ENCODE data around the gene KLK15.

The KLK15 gene

GRCh38 chr19:50843701-50844221, 10.4 kb upstream of the KLK15 start:
- Histone ChIP-seq H3K4me1 (ENCODE audit: control insufficient read depth in 2 of 2, insufficient read depth in 1 of 2, low read depth in 1 of 2, low read length in 2 of 2) (no peaks in the 10 kb centered on the region), H3K9me3 (replicated peaks in 1 of 2; ENCODE audit: control insufficient read depth in 2 of 2, insufficient read depth in 1 of 2, low read depth in 1 of 2, low read length in 2 of 2) (peaks cover 0 to 2% of the 10 kb centered on the region in 2 donors), H2BK120ac (ENCODE audit: low read depth, low read length) (no peak overlapping the region), H2AFZ (ENCODE audit: low read length) (no peak overlapping the region), H3K18ac (ENCODE audit: low read length) (no peak overlapping the region), H3K23ac (ENCODE audit: low read depth, low read length, poor library complexity) (no peak overlapping the region), H3K36me3 (replicated peaks in 1 of 2; ENCODE audit: control insufficient read depth in 2 of 2, insufficient read depth in 2 of 2, low read length in 2 of 2) (no peaks in the 10 kb centered on the region), H4K8ac (ENCODE audit: low read depth, low read length) (no peak overlapping the region), H3K27ac (replicated peaks; ENCODE audit: low read length) (no peak overlapping the region), H2BK15ac (ENCODE audit: low read length) (no peak overlapping the region), H2AK5ac (ENCODE audit: low read depth, low read length) (no peak overlapping the region), H4K91ac (ENCODE audit: low read depth, low read length, poor library complexity) (no peak overlapping the region), H3K27me3 (ENCODE audit: control insufficient read depth in 3 of 3, insufficient read depth in 3 of 3, low read depth in 1 of 3, low read length in 3 of 3) (peaks cover 0 to 4% (median 0%) of the 10 kb centered on the region in 3 experiments), H3K79me1 (ENCODE audit: low read depth, low read length) (no peaks in the 10 kb centered on the region), H3K9ac (ENCODE audit: low read depth, low read length, poor library complexity) (no peak overlapping the region), H3K14ac (ENCODE audit: low read length) (no peak overlapping the region), H2BK12ac (ENCODE audit: low read length) (no peak overlapping the region), H3K4me3 (ENCODE audit: low read length in 2 of 2) (no peak overlapping the region), H3K4me2 (ENCODE audit: insufficient read depth, low read length, poor library complexity, severe bottlenecking) (no peak overlapping the region), H3K4ac (ENCODE audit: low read length) (no peak overlapping the region), H2BK5ac (ENCODE audit: low read length) (no peak overlapping the region)
- WGBS, 2 donors (ENCODE audit: extremely low coverage in 2 of 2, insufficient read length in 2 of 2, insufficient replicate concordance in 1 of 2): no CpG with 5 or more reads among the region's 7 CpGs
- DNase-seq (ENCODE audit: low spot score): no peak

GRCh38 chr19:50843205-50843604, 9.8 kb upstream of the KLK15 start:
- peaks cover 0 to 2% of the 10 kb centered on the region in 2 donors for H3K9me3 ChIP-seq (replicated peaks in 1 of 2; ENCODE audit: control insufficient read depth in 2 of 2, insufficient read depth in 1 of 2, low read depth in 1 of 2, low read length in 2 of 2)
- H3K27me3 ChIP-seq (ENCODE audit: control insufficient read depth in 3 of 3, insufficient read depth in 3 of 3, low read depth in 1 of 3, low read length in 3 of 3): peaks cover 0 to 4% (median 0%) of the 10 kb centered on the region in 3 experiments
- no peak overlapping the region for H3K23ac ChIP-seq (ENCODE audit: low read depth, low read length, poor library complexity)
- no peak overlapping the region for H2BK120ac ChIP-seq (ENCODE audit: low read depth, low read length)
- no peaks in the 10 kb centered on the region for H3K36me3 ChIP-seq (replicated peaks in 1 of 2; ENCODE audit: control insufficient read depth in 2 of 2, insufficient read depth in 2 of 2, low read length in 2 of 2)
- H3K4me2 ChIP-seq (ENCODE audit: insufficient read depth, low read length, poor library complexity, severe bottlenecking): no peak overlapping the region
- H3K4me1 ChIP-seq (ENCODE audit: control insufficient read depth in 2 of 2, insufficient read depth in 1 of 2, low read depth in 1 of 2, low read length in 2 of 2): peaks cover 0 to 1% of the 10 kb centered on the region in 2 donors
- no CpG with 5 or more reads among the region's 2 CpGs for WGBS, 2 donors (ENCODE audit: extremely low coverage in 2 of 2, insufficient read length in 2 of 2, insufficient replicate concordance in 1 of 2)
- H3K18ac ChIP-seq (ENCODE audit: low read length): no peak overlapping the region
- H3K4ac ChIP-seq (ENCODE audit: low read length): no peak overlapping the region
- no peak overlapping the region for H3K14ac ChIP-seq (ENCODE audit: low read length)
- no peak overlapping the region for H3K27ac ChIP-seq (replicated peaks; ENCODE audit: low read length)
- no peak overlapping the region for H2BK12ac ChIP-seq (ENCODE audit: low read length)
- DNase-seq (ENCODE audit: low spot score): no peak
- no peak overlapping the region for H2AK5ac ChIP-seq (ENCODE audit: low read depth, low read length)
- H3K9ac ChIP-seq (ENCODE audit: low read depth, low read length, poor library complexity): no peak overlapping the region
- no peak overlapping the region for H2AFZ ChIP-seq (ENCODE audit: low read length)
- no peak overlapping the region for H4K91ac ChIP-seq (ENCODE audit: low read depth, low read length, poor library complexity)
- no peak overlapping the region for H2BK5ac ChIP-seq (ENCODE audit: low read length)
- H4K8ac ChIP-seq (ENCODE audit: low read depth, low read length): no peak overlapping the region
- no peaks in the 10 kb centered on the region for H3K79me1 ChIP-seq (ENCODE audit: low read depth, low read length)
- H3K4me3 ChIP-seq (ENCODE audit: low read length in 2 of 2): no peak overlapping the region
- no peak overlapping the region for H2BK15ac ChIP-seq (ENCODE audit: low read length)

GRCh38 chr19:50842130-50842529, 8.8 kb upstream of the KLK15 start:
- Histone ChIP-seq H3K9ac (ENCODE audit: low read depth, low read length, poor library complexity) (no peak overlapping the region), H3K14ac (ENCODE audit: low read length) (no peak overlapping the region), H3K36me3 (replicated peaks in 1 of 2; ENCODE audit: control insufficient read depth in 2 of 2, insufficient read depth in 2 of 2, low read length in 2 of 2) (no peaks in the 10 kb centered on the region), H2AK5ac (ENCODE audit: low read depth, low read length) (no peak overlapping the region), H4K8ac (ENCODE audit: low read depth, low read length) (no peak overlapping the region), H3K79me1 (ENCODE audit: low read depth, low read length) (no peaks in the 10 kb centered on the region), H3K4me1 (ENCODE audit: control insufficient read depth in 2 of 2, insufficient read depth in 1 of 2, low read depth in 1 of 2, low read length in 2 of 2) (peaks cover 0 to 3% of the 10 kb centered on the region in 2 donors), H3K27ac (replicated peaks; ENCODE audit: low read length) (no peak overlapping the region), H2AFZ (ENCODE audit: low read length) (no peak overlapping the region), H2BK15ac (ENCODE audit: low read length) (no peak overlapping the region), H3K27me3 (ENCODE audit: control insufficient read depth in 3 of 3, insufficient read depth in 3 of 3, low read depth in 1 of 3, low read length in 3 of 3) (peaks cover 0 to 4% (median 4%) of the 10 kb centered on the region in 3 experiments), H2BK5ac (ENCODE audit: low read length) (no peak overlapping the region), H3K4ac (ENCODE audit: low read length) (no peak overlapping the region), H3K4me3 (ENCODE audit: low read length in 2 of 2) (no peak overlapping the region), H4K91ac (ENCODE audit: low read depth, low read length, poor library complexity) (no peak overlapping the region), H3K23ac (ENCODE audit: low read depth, low read length, poor library complexity) (no peak overlapping the region), H2BK12ac (ENCODE audit: low read length) (no peak overlapping the region), H3K18ac (ENCODE audit: low read length) (no peak overlapping the region), H3K9me3 (replicated peaks in 1 of 2; ENCODE audit: control insufficient read depth in 2 of 2, insufficient read depth in 1 of 2, low read depth in 1 of 2, low read length in 2 of 2) (peaks cover 0 to 2% of the 10 kb centered on the region in 2 donors), H2BK120ac (ENCODE audit: low read depth, low read length) (no peak overlapping the region), H3K4me2 (ENCODE audit: insufficient read depth, low read length, poor library complexity, severe bottlenecking) (no peak overlapping the region)
- no CpG with 5 or more reads among the region's 6 CpGs for WGBS, 2 donors (ENCODE audit: extremely low coverage in 2 of 2, insufficient read length in 2 of 2, insufficient replicate concordance in 1 of 2)
- no peak for DNase-seq (ENCODE audit: low spot score)

- H3K23ac ChIP-seq (ENCODE audit: low read depth, low read length, poor library complexity): no peak overlapping the region
- no CpG with 5 or more reads among the region's 10 CpGs for WGBS, 2 donors (ENCODE audit: extremely low coverage in 2 of 2, insufficient read length in 2 of 2, insufficient replicate concordance in 1 of 2)
- peaks cover 0 to 3% of the 10 kb centered on the region in 2 donors for H3K4me1 ChIP-seq (ENCODE audit: control insufficient read depth in 2 of 2, insufficient read depth in 1 of 2, low read depth in 1 of 2, low read length in 2 of 2)
Measured at GRCh38 chr19:50839712-50840655, 6.6 kb upstream of the KLK15 start.

More at GRCh38 chr19:50839712-50840655, 6.6 kb upstream of the KLK15 start:
- no peaks in the 10 kb centered on the region for H3K79me1 ChIP-seq (ENCODE audit: low read depth, low read length)
- H2BK15ac ChIP-seq (ENCODE audit: low read length): no peak overlapping the region
- H2BK12ac ChIP-seq (ENCODE audit: low read length): no peak overlapping the region
- no peak overlapping the region for H3K4me2 ChIP-seq (ENCODE audit: insufficient read depth, low read length, poor library complexity, severe bottlenecking)
- H3K9ac ChIP-seq (ENCODE audit: low read depth, low read length, poor library complexity): no peak overlapping the region
- H3K36me3 ChIP-seq (replicated peaks in 1 of 2; ENCODE audit: control insufficient read depth in 2 of 2, insufficient read depth in 2 of 2, low read length in 2 of 2): no peaks in the 10 kb centered on the region
- no peak overlapping the region for H2AFZ ChIP-seq (ENCODE audit: low read length)
- H2AK5ac ChIP-seq (ENCODE audit: low read depth, low read length): no peak overlapping the region
- H3K4ac ChIP-seq (ENCODE audit: low read length): no peak overlapping the region
- DNase-seq (ENCODE audit: low spot score): no peak
- H2BK5ac ChIP-seq (ENCODE audit: low read length): no peak overlapping the region
- H4K8ac ChIP-seq (ENCODE audit: low read depth, low read length): no peak overlapping the region
- no peak overlapping the region for H3K4me3 ChIP-seq (ENCODE audit: low read length in 2 of 2)
- no peak overlapping the region for H2BK120ac ChIP-seq (ENCODE audit: low read depth, low read length)
- no peak overlapping the region for H3K27ac ChIP-seq (replicated peaks; ENCODE audit: low read length)
- peaks cover 0 to 24% (median 24%) of the 10 kb centered on the region in 3 experiments for H3K27me3 ChIP-seq (ENCODE audit: control insufficient read depth in 3 of 3, insufficient read depth in 3 of 3, low read depth in 1 of 3, low read length in 3 of 3)
- H3K9me3 ChIP-seq (replicated peaks in 1 of 2; ENCODE audit: control insufficient read depth in 2 of 2, insufficient read depth in 1 of 2, low read depth in 1 of 2, low read length in 2 of 2): peaks cover under 1 to 2% of the 10 kb centered on the region in 2 donors
- no peak overlapping the region for H4K91ac ChIP-seq (ENCODE audit: low read depth, low read length, poor library complexity)
- H3K18ac ChIP-seq (ENCODE audit: low read length): no peak overlapping the region
- H3K14ac ChIP-seq (ENCODE audit: low read length): no peak overlapping the region
